Activated T-helper 1 cell treated with Interleukin-2 at 50 U/mL for 16 hours (primary cell): ENCODE results near the gene FABP2.
"Not testable (repeated sequence)": the region's sequence is repeated elsewhere in the genome, so short reads cannot be mapped to it uniquely, and the experiment has no call there.

ENCODE experiments used
- DNase-seq: peaks from one replicate; pipeline ENCODE4 v3.0.0-alpha.2; 2020; ENCODE audit warnings: low read depth

The FABP2 gene

DNA sequence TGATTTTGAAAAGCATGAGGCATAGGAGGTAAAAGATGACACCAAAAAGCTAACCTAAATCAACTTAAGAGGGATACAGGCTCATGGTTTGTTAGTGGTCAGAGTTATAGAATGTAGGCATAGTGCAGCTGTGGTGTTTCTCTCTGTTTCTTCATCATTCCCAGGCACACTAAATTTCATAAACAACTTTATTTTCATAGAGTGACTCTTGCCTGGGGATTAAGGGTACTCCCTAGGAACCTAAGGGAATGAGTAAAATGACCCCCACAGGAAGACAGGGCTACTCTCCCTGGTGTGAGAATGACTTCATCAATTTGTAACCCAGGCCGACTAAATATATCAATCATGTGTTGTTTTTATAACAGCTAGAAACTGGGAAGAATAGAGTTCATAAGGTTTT, 11.1 kb downstream of the FABP2 start:
- no peak for DNase-seq

DNA sequence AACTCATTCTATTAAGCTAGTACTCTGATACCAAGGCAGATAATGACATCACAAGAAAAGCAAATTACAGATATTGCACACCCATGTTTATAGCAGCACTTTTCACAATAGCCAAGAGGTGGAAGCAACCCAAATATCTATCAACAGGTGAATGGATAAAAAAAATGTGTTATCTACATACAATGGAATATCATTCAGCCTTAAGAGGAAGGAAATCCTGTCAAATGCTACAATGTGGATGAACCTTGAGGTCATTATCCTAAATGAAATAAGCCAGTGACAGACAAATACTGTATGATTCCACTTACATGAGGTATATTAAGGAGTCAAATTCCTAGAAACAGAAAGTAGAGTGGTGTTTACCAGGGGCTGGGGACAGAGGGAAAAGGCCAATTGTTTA, 14.3 kb downstream of the FABP2 start:
- DNase-seq: no peak

DNA sequence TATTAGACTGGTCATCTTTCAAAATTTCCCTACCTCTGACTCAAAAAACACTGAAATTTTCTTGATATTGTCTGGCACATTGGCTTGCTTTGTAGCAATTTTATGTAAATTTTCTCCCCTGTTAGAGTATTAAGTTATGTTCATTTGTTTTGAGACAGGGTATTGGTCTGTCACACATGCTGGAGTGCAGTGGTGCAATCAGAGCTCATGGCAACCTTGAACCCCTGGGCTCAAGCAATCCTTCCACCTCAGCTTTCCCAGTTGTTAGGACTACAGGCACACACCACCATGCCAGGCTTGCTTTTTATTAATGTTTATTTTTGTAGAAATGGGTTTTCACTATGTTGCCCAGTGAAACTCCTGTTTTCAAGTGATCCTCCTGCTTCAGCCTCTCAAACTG, 17.5 kb downstream of the FABP2 start:
- no peak for DNase-seq

DNA sequence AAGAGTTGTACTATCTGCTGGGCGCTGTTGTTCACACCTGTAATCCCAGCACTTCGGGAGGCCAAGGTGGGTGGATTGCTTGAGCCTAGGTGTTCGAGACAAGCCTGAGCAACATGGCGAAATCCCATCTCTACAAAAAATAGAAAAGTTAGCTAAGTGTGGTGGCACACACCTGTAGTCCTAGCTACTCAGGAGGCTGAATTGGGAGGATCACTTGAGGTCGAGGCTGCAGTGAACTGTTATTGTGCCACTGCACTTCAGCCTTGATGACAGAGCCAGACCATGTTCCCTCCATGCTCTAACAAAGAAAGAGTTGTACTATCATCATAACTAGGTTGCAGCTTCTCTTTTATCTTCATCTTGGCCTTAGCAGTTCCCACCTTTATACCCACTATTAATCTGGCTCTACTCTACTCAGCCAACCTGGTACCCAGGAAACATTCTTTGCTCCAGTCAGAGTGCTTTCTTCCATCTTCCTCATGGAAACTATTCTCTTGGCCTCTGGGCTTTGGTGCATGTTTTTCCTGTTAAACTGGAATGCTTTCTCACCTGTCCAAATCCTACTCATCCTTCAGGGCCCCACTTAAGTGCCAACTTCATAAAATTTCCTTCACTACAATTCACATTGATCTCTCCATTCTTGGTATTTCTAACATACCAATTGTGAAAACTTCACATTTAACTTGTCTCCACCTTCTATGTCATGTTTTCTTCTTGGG, 18.2 kb downstream of the FABP2 start:
- DNase-seq: no peak

DNA sequence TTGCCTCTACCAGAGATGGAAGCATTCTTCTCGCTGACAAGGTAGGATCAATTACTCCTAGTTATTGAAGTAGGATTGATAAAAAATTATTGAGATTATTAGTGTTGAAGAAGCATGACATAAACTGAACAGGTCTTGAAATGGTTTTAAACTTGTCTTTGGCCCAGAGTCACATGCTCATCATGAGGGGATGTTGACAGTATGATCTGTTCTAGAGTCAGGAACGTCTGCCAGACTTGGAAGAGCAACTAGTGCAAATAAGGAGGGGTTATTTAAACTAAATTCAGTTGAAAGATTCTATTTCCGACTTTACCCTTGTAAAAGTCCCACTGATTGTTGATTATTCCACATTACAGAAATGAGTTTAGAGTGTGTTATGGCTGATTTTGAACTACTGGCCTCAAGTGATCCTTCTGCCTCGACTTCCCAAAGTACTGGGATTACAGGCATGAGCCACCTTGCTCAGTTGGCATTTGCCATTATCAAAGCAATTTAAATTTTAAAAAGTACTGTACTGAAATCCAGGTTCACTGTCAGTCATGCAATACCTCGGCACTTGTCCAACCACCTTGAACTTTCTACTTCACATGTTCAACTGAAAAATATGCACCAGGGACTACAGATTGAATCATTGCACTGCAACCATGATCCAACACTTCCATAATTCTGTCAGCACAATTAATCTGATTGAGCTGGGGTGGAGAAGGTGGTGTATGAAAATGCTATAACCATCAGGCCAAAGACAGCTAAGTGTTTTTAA, 19.7 kb downstream of the FABP2 start:
- no peak for DNase-seq

DNA sequence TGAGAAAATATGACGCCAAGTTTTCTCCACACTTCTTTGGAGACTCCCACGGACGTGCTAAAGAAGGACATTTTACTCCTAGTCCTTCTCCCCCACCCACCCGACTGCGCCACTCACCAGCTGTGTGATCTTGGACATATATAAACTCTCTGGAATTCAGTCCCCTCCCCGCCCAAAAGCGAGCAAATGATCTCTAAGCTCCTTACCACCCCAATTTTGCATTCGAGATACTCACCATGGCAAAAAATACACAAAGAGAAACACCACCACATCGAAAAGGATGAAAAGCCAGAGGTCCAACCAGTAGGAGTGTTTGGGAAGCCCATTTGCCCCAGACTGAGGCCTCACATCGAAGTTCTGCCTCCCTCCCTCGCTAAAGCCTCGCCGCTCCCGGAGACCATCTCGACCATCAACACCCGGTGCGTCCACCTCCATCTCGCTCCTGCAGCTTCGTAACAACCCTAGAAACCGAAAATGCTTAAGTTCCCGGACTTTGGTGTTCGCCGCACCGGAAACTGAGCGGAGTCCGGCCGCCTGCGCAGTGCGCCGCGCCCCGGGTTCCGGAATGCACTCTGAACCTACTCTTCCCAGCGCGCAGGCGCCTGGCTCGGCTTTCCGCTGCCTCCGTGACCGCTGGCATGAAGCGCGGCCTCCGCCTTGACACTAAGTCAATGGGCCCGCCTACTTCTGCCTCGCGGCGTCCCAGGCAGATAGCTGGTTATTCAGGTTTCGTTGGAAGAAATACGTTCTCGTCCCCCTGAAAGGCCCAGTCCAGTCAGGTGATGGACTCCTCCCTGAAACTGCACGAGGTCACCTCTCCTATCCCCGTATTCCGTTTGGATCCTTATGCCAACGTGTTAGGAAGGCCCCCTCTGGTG, 21.6 kb downstream of the FABP2 start:
- peak; percentile 85 for DNase-seq

DNA sequence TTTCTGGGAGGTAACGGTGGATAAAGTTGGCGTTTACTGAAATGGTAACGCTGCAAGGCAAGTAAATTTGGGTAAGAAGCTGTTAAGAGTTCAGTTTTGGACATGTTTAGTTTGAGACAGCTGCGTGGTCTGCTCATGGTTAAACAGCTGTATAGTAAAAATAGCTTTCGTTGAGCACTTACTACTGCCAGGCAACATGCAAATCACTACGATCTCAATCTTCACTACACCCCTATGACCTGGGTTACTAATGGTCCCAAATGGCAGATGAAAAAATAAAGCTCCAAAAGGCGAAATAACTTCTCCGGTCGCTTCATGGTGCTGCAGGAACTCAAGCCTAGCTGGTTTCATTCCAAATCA, 22.2 kb downstream of the FABP2 start:
- no peak for DNase-seq

DNA sequence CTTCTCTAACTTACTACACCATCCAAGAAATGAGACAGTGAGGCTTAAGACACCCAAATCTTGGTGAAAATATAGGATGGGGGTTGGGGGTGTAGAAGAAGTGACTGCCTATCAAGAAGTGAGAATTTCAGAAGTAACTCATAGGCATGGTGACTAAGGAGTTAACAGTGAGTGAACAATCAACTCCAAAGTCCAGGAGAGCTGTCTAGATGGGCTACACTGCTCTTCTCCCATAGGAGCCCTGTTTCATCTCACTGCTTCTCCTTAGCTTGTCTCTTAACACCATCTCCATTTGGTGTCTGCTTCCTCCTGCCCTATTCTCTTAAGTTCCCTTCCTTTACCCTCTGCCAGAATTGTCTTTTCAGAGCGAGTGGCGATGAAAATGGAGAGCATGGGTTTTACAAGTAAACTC, 22.7 kb downstream of the FABP2 start:
- no peak for DNase-seq

DNA sequence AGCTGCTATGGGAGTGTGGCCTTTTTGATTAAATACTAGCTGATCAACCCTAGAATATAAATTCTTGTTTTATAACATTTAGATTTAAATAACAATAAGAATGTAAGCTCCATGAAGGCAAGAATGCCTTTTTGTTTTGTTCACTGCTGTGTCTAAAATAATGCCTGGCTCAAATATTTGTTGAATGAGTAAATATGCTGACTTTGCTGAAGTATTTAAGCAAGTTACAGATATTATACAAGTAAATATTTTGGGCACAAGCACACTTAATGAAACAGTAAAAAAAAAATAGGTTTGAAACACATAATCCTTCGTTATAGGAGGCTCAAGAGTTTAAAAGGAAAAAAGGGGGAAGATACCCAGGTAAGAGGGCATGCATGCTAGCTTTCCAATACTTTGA, 24.1 kb downstream of the FABP2 start:
- no peak for DNase-seq

DNA sequence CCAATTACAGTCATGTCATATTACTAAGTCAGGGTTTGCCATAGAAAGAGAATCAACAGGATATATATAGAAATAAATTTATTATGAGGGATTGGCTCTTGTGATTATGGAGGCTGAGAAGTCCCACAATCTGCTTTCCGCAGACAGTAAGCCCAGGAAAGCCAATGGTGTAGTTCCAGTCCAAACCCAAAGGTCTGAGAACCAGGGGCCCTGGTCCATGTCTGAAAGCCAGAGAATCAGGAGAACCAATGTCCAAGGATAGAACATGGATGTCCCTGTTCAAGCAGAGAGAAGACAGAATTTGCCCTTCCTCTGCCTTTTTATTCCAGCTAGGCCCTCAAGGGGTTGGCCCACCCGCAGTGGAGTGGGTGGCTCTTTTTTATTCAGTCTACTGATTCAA, 25.6 kb downstream of the FABP2 start:
- DNase-seq: no peak

DNA sequence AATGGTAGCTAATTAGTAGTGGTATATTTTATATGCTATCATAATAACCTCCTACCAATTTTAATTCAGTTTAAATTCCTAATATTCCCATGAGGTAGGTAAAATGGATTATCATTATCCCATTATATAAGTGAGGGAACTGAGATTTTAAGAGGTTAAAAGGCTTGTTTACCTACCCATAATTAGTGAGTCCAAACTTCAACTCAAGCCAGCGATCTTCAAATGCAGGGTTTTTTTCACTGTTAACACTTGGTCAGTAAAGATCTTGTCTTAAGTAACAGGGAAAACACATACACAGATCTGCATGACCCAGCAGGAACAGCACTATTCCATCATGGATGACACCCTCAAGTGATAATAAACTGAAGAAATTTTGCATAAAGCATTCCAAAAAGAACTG, 31.3 kb downstream of the FABP2 start:
- DNase-seq: no peak

DNA sequence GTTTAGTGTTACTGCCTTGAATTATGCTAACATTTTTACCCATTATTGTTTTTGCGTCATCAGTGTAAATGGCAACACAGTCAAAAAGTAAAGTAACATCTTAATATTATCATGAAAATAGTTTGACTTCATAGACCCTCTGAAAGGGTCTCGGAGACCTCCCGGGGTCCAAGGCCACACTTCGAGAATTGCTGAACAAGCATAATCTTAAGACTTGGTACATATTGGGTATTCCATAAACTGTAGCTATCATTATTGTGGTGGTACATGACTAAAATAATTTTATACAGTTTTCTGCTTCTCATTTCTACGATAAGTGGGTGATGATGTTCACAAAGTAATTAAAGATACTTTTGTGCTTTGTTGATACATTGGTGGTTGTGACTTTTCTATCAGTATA, 32.6 kb downstream of the FABP2 start:
- no peak for DNase-seq

DNA sequence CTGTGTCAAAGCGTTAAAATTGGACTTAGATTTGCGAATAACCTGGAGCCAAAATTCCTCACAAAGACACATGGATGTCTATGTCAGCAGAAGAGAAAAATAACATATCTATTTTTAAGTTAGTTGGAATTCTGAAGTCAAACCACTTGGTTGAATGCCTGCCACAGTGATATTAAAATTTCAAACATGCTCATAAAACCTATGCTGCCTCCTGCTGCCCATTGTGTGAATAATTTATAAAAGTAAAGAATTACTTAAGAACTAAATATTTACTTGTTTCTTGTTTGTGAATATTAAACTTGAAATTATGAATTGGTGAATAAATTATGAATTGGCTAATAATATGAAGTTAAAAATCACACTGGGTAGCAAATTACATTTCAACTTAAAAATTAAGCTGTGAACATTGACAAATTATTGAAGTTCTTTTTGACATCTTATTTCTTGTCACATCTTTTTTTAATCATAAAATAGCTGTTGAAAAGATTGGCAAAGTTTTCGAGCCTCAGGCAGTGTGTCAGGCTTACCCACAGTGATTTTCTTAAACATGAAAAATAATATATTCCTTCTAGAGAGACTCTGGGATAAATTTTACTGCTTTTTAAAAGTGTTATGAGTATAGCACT, 35.4 kb downstream of the FABP2 start:
- DNase-seq: no peak

DNA sequence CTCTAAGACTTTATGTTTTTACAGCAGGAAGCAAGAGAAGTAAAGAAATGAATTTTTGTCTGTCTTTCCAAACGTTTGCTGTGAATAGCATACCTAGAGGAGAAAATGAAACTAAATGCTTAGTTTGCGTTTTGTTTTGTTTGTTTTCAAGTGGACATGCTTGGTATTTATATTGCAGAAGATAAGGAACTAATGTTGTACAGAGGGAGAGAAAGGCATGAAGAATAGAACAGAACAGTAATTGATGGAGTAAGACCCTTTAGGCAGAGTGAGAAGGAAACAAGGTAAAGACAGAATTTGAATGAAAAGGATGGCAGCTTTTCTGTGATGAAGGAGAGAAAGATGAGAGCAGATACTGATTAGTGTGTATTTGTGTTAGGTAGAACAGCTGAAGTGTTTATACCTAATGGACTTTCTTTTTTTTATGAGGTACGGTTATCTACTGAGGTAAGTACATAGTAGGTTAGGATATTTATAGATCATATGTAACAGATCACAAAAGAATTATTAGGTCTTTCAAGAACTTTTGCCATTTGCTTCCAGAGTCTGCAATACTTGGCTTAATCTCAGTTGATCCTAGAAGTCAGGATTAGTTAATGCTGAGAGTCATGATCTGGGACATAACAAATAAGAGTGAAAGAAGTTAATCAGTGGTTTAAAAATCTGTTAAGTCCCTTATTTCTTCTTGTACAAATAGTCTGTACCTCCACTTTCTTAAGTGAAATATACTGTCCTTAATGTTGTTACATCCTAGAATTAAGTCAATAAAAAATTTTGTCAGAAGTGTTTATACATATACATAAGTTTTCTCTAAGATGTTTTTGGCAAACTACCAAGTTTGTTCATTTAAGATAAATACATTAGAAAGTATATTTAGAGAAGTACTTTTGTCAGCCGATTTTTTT, 36.8 kb downstream of the FABP2 start:
- DNase-seq: no peak

DNA sequence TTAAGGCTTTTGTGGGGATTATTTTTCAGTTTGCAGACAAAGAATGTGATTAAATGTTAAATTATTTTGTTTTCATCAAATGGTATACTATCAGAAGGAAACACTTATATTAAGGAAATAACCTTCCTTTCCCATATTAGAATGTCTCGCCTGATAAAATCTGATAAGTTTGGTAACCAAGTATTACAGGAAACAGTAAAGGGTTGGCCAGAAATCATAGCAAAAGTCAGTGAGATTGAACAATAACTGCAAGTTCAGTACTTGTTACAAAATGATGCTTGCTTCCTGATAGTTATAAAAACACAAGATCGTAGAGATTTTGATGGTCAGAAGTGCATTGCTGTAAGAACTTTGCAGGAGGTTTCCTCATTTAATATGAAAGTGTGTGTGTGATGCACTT, 40.5 kb downstream of the FABP2 start:
- no peak for DNase-seq

DNA sequence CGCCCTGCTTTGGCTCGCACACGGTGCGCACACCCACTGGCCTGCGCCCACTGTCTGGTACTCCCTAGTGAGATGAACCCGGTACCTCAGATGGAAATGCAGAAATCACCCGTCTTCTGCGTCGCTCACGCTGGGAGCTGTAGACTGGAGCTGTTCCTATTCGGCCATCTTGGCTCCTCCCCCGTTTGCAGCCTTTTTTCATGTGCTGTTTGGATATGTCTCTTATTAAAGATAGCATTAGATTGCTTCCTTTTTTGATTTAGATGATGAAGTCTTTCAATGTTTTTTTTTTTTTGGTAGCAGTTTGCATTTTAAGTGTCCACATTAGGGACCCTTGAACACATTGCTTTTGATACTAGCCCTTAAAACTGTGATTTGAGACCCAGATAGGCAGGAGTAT, 42.0 kb downstream of the FABP2 start:
- DNase-seq: not testable (repeated sequence)

DNA sequence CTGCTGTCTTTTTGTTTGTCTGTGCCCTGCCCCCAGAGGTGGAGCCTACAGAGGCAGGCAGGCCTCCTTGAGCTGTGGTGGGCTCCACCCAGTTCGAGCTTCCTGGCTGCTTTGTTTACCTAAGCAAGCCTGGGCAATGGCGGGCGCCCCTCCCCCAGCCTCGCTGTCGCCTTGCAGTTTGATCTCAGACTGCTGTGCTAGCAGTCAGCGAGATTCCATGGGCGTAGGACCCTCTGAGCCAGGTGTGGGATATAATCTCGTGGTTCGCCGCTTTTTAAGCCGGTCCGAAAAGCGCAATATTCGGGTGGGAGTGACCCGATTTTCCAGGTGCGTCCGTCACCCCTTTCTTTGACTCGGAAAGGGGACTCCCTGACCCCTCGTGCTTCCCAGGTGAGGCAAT, 42.4 kb downstream of the FABP2 start:
- DNase-seq: not testable (repeated sequence)

DNA sequence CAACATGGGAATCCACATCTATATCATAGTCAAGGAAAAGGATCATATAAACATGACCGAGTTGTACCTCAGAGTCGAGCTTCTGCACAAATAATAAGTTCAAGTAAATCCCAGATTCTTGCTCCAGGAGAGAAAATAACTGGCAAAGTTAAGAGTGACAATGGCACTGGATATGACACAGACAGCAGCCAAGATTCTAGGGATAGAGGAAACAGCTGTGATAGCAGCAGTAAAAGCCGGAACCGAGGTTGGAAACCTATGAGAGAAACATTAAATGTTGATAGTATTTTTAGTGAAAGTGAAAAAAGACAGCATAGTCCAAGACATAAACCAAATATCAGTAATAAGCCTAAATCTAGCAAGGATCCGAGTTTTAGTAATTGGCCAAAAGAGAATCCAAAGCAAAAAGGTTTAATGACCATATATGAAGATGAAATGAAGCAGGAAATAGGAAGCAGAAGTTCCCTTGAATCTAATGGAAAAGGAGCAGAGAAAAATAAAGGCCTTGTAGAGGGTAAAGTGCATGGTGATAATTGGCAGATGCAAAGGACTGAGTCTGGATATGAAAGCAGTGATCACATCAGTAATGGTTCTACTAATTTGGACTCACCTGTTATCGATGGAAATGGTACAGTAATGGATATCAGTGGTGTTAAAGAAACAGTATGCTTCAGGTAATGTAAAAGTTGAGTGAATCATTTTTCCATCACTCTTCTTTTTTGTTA, 50.4 kb downstream of the FABP2 start:
- no peak for DNase-seq

DNA sequence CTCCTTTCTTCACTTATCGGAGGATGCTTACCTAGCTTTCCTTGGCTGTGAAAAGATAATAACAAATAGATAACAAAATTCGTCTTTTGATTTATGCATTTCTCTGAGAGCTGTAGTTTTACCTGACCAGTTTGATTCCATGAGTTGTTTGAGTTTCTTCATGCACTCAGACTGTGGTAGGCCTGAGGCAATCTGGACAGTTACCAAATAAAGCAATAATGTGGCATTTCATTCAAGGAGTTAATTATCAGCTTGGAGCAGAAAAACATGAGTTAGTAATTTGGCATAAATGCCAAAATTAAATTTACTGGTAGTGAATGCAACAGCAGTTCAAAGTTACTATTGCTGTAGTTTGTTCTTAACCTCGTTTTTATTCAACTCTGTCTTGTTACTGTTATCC, 53.5 kb downstream of the FABP2 start:
- DNase-seq: no peak
